GM23338 (cell line): Measurements from ENCODE around the gene OR2AT4. TPM values are rescaled to one million over a fixed set of nuclear protein-coding genes. Genes with fewer than 3 reads are reported as not detected.

ENCODE experiments used
- ATAC-seq: fragments of 200-7000 bp; cut with Tn5 transposase; 3 replicates; pipeline ENCODE4 v1.9.1; 2020
- DNase-seq: peaks from one replicate; pipeline ENCODE4 v3.0.0-alpha.2; 2015; ENCODE audit warnings: low spot score
- H2AFZ ChIP-seq: fragments of 200-600 bp; sonication (generic); 2 replicates; pipeline ENCODE4 v1.8.0; 2016; ENCODE audit warnings: antibody characterized with exemption, mild to moderate bottlenecking, moderate library complexity
- H3F3A ChIP-seq: fragments of 200-600 bp; sonication (generic); replicated peaks from 2 replicates; pipeline ENCODE4 v1.8.0; 2017; ENCODE audit warnings: antibody characterized with exemption, mixed run types, low read depth
- H3K27ac ChIP-seq: fragments of 200-600 bp; sonication (generic); 2 replicates; pipeline ENCODE4 v1.6.1; 2016; ENCODE audit warnings: low read depth
- H3K27me3 ChIP-seq: fragments of 200-600 bp; sonication (generic); 2 replicates; pipeline ENCODE4 v1.8.0; 2016; ENCODE audit warnings: mild to moderate bottlenecking, mixed run types, moderate library complexity; ENCODE audit not compliant: insufficient read depth
- H3K36me3 ChIP-seq: fragments of 200-600 bp; sonication (generic); 2 replicates; pipeline ENCODE4 v1.8.0; 2016; ENCODE audit warnings: mild to moderate bottlenecking; ENCODE audit not compliant: insufficient read depth
- H3K4me1 ChIP-seq: fragments of 200-600 bp; sonication (generic); 2 replicates; pipeline ENCODE4 v1.8.0; 2016; ENCODE audit warnings: mild to moderate bottlenecking, moderate library complexity; ENCODE audit not compliant: insufficient read depth
- H3K4me2 ChIP-seq: fragments of 200-600 bp; sonication (generic); 2 replicates; pipeline ENCODE4 v1.7.1; 2017; ENCODE audit warnings: mixed run types
- H3K4me3 ChIP-seq: fragments of 200-600 bp; sonication (generic); 2 replicates; pipeline ENCODE4 v1.6.1; 2016; ENCODE audit warnings: mixed run types
- H3K79me2 ChIP-seq: fragments of 200-600 bp; sonication (generic); replicated peaks from 2 replicates; pipeline ENCODE4 v1.8.0; 2017; ENCODE audit warnings: mild to moderate bottlenecking; ENCODE audit not compliant: insufficient read depth
- H3K9me2 ChIP-seq: fragments of 200-600 bp; sonication (generic); 2 replicates; pipeline ENCODE4 v1.8.0; 2017; ENCODE audit not compliant: insufficient read depth
- H4K20me1 ChIP-seq: fragments of 200-600 bp; sonication (generic); replicated peaks from 2 replicates; pipeline ENCODE4 v1.8.0; 2017; ENCODE audit warnings: mild to moderate bottlenecking; ENCODE audit not compliant: insufficient read depth
- H3K27ac Mint-ChIP-seq: 2 replicates; pipeline ENCODE4 v1.8.0; 2020; ENCODE audit warnings: inconsistent platforms, mild to moderate bottlenecking, moderate library complexity, mixed read lengths
- H3K27me3 Mint-ChIP-seq: 3 replicates; pipeline ENCODE4 v1.8.0; 2022; ENCODE audit warnings: low read depth, mild to moderate bottlenecking, moderate library complexity, mixed read lengths, inconsistent platforms; ENCODE audit not compliant: insufficient read depth, poor library complexity
- H3K36me3 Mint-ChIP-seq: 3 replicates; pipeline ENCODE4 v1.8.0; 2021; ENCODE audit warnings: low read depth, mild to moderate bottlenecking, inconsistent platforms, moderate library complexity, mixed read lengths
- H3K4me1 Mint-ChIP-seq: 3 replicates; pipeline ENCODE4 v1.8.0; 2020; ENCODE audit warnings: mild to moderate bottlenecking, inconsistent platforms, mixed read lengths
- H3K4me3 Mint-ChIP-seq: 3 replicates; pipeline ENCODE4 v1.8.0; 2021; ENCODE audit warnings: moderate library complexity, mild to moderate bottlenecking, inconsistent platforms, mixed read lengths
- H3K9me3 Mint-ChIP-seq: 3 replicates; pipeline ENCODE4 v1.8.0; 2020; ENCODE audit warnings: moderate library complexity, mild to moderate bottlenecking, inconsistent platforms, mixed read lengths
- CREB1 ChIP-seq: fragments of 250-450 bp; sonication (Bioruptor Pico); IDR thresholded peaks from 2 replicates; pipeline ENCODE4 v1.5.0; 2020; ENCODE audit warnings: low read depth, mild to moderate bottlenecking, moderate library complexity
- CTCF ChIP-seq, 2 experiments: fragments of 200-600 bp in 1 of 2; sonication (generic) in 1 of 2; conservative IDR thresholded peaks; 2 replicates each; pipeline versions ENCODE4 v1.5.1 to v1.6.1; 2016 to 2017; ENCODE audit warnings: antibody characterized with exemption in 2 of 2, low read depth in 2 of 2, mild to moderate bottlenecking in 2 of 2, moderate library complexity in 1 of 2
- ETS1 ChIP-seq: IDR thresholded peaks from 2 replicates; pipeline ENCODE4 v1.6.1; 2016; ENCODE audit warnings: antibody characterized with exemption
- EZH2 ChIP-seq: fragments of 200-600 bp; sonication (generic); IDR thresholded peaks from one replicate; pipeline ENCODE4 v1.8.0; 2017; ENCODE audit warnings: antibody characterized with exemption, mild to moderate bottlenecking, low read depth; ENCODE audit not compliant: unreplicated experiment
- EZH2phosphoT487 ChIP-seq: fragments of 200-600 bp; sonication (generic); IDR thresholded peaks from one replicate; pipeline ENCODE4 v1.8.1; 2018; ENCODE audit warnings: antibody characterized with exemption; ENCODE audit not compliant: unreplicated experiment
- JUNB ChIP-seq: IDR thresholded peaks from one replicate; pipeline ENCODE4 v1.6.1; 2016; ENCODE audit warnings: antibody characterized with exemption; ENCODE audit not compliant: unreplicated experiment
- NANOG ChIP-seq: IDR thresholded peaks from 2 replicates; pipeline ENCODE4 v1.6.1; 2016; ENCODE audit warnings: antibody characterized with exemption, borderline replicate concordance
- POLR2AphosphoS5 ChIP-seq: IDR thresholded peaks from 2 replicates; pipeline ENCODE4 v1.6.1; 2016; ENCODE audit warnings: antibody characterized with exemption, low read depth
- REST ChIP-seq: IDR thresholded peaks from one replicate; pipeline ENCODE4 v1.6.1; 2018; ENCODE audit warnings: antibody characterized with exemption; ENCODE audit not compliant: unreplicated experiment
- STAT1 ChIP-seq: IDR thresholded peaks from one replicate; pipeline ENCODE4 v1.6.1; 2016; ENCODE audit warnings: antibody characterized with exemption; ENCODE audit not compliant: unreplicated experiment
- ZNF114 ChIP-seq: fragments of 250-450 bp; sonication (Bioruptor Pico); IDR thresholded peaks from 2 replicates; pipeline ENCODE4 v1.5.0; 2020; ENCODE audit warnings: mild to moderate bottlenecking, moderate library complexity
- ZNF331 ChIP-seq: fragments of 250-450 bp; sonication (Bioruptor Pico); IDR thresholded peaks from 2 replicates; pipeline ENCODE4 v1.5.0; 2020; ENCODE audit warnings: low read depth, mild to moderate bottlenecking, moderate library complexity
- ZNF462 ChIP-seq: fragments of 250-450 bp; sonication (Bioruptor Pico); IDR thresholded peaks from 2 replicates; pipeline ENCODE4 v1.5.0; 2020; ENCODE audit warnings: mild to moderate bottlenecking, moderate library complexity
- polyA plus RNA-seq: library from polyadenylated mRNA; unstranded; fragments of >200 nt; fragmentation: Nextera tagmentation; extraction: Ambion mirVana; gene quantifications from 2 replicates; pipeline ENCODE4 v1.2.1, GENCODE V29; 2016
- total RNA-seq: library from RNA; depleted of rRNA; stranded (reverse); fragments of >200 nt; shearing (Covaris generic); gene quantifications from 2 replicates; pipeline ENCODE4 v1.2.3, GENCODE V29; 2014

The OR2AT4 gene
- total and polyA plus RNA-seq, 2 experiments from 2014 or later = not detected

GRCh38 chr11:75133976-75134375, 37.3 kb upstream of the OR2AT4 start:
- no peaks in the 10 kb centered on the region for H3K4me1 Mint-ChIP-seq
- DNase-seq (peak; percentile 36), ATAC-seq (peak; percentile 51; the same call in 2 of the 3 replicates)
- no peaks in the 10 kb centered on the region for H3K27me3 ChIP-seq
- H3K9me2 ChIP-seq = no peaks in the 10 kb centered on the region
- H3K36me3 Mint-ChIP-seq = peaks cover 2% of the 10 kb centered on the region; the same call in 1 of the 3 replicates
- no peaks in the 10 kb centered on the region for H3K36me3 ChIP-seq
- H3K27ac ChIP-seq = no peak overlapping the region
- no peak for TF ChIP-seq EZH2
- TF ChIP-seq JUNB = no peak
- no peak for TF ChIP-seq ZNF114 (CRISPR knock-in tag)
- no peak for TF ChIP-seq CREB1 (CRISPR knock-in tag)
- no peak for TF ChIP-seq STAT1
- no peak for TF ChIP-seq EZH2phosphoT487
- TF ChIP-seq ZNF331 = no peak
- TF ChIP-seq ETS1 = no peak
- TF ChIP-seq POLR2AphosphoS5 = no peak
- TF ChIP-seq ZNF462 = no peak
- no peak for TF ChIP-seq CTCF (conservative IDR thresholded peaks at IDR 0.05; ENCODE audit: low read depth in 2 of 2)
- no peak for TF ChIP-seq REST
- TF ChIP-seq NANOG = no peak
- H3F3A ChIP-seq = no peaks in the 10 kb centered on the region
- no peak overlapping the region for H3K27ac Mint-ChIP-seq
- peaks cover 7% of the 10 kb centered on the region for H3K27me3 Mint-ChIP-seq
- H3K79me2 ChIP-seq = no peaks in the 10 kb centered on the region
- no peak overlapping the region for H2AFZ ChIP-seq
- H3K4me1 ChIP-seq = no peaks in the 10 kb centered on the region
- no peak overlapping the region for H3K4me2 ChIP-seq
- no peak overlapping the region for H3K4me3 ChIP-seq
- H3K9me3 Mint-ChIP-seq = peaks cover 14% of the 10 kb centered on the region
- H3K4me3 Mint-ChIP-seq = no peak overlapping the region
- no peaks in the 10 kb centered on the region for H4K20me1 ChIP-seq
